ENCODE data around the gene CAMTA1. TPM values are rescaled to one million over a fixed set of nuclear protein-coding genes. Genes with fewer than 3 reads are reported as not detected.

Gene CAMTA1
- total RNA-seq, 1 donor from 2014 or later: 63.8 TPM

GRCh38 chr1:7404046-7404742, 618.9 kb downstream of the CAMTA1 start:
- Mint-ChIP-seq H3K4me3 (ENCODE audit: unreplicated experiment) (no peak overlapping the region), H3K27me3 (ENCODE audit: low read depth) (no peaks in the 10 kb centered on the region), H3K36me3 (ENCODE audit: low read depth) (peaks cover 6% of the 10 kb centered on the region), H3K27ac (ENCODE audit: unreplicated experiment) (no peak overlapping the region), H3K9me3 (ENCODE audit: low read depth) (peaks cover 14% of the 10 kb centered on the region), H3K4me1 (ENCODE audit: low read depth) (peaks cover 22% of the 10 kb centered on the region)
- DNase-seq (ENCODE audit: low spot score): peak; percentile 50
- TF ChIP-seq, protein P1, sequence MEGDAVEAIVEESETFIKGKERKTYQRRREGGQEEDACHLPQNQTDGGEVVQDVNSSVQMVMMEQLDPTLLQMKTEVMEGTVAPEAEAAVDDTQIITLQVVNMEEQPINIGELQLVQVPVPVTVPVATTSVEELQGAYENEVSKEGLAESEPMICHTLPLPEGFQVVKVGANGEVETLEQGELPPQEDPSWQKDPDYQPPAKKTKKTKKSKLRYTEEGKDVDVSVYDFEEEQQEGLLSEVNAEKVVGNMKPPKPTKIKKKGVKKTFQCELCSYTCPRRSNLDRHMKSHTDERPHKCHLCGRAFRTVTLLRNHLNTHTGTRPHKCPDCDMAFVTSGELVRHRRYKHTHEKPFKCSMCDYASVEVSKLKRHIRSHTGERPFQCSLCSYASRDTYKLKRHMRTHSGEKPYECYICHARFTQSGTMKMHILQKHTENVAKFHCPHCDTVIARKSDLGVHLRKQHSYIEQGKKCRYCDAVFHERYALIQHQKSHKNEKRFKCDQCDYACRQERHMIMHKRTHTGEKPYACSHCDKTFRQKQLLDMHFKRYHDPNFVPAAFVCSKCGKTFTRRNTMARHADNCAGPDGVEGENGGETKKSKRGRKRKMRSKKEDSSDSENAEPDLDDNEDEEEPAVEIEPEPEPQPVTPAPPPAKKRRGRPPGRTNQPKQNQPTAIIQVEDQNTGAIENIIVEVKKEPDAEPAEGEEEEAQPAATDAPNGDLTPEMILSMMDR (IDR thresholded peaks at IDR 0.05): no peak

GRCh38 chr1:7405844-7406500, 620.7 kb downstream of the CAMTA1 start:
- Mint-ChIP-seq H3K36me3 (ENCODE audit: low read depth) (no peaks in the 10 kb centered on the region), H3K4me3 (ENCODE audit: unreplicated experiment) (no peak overlapping the region), H3K27me3 (ENCODE audit: low read depth) (no peaks in the 10 kb centered on the region), H3K9me3 (ENCODE audit: low read depth) (no peaks in the 10 kb centered on the region), H3K4me1 (ENCODE audit: low read depth) (peaks cover 22% of the 10 kb centered on the region), H3K27ac (ENCODE audit: unreplicated experiment) (no peak overlapping the region)
- peak; percentile 56 for DNase-seq (ENCODE audit: low spot score)
- TF ChIP-seq, protein P1 (IDR thresholded peaks at IDR 0.05): no peak

GRCh38 chr1:7406641-7407543, 621.6 kb downstream of the CAMTA1 start:
- Mint-ChIP-seq H3K27ac (ENCODE audit: unreplicated experiment) (no peak overlapping the region), H3K27me3 (ENCODE audit: low read depth) (no peaks in the 10 kb centered on the region), H3K9me3 (ENCODE audit: low read depth) (no peaks in the 10 kb centered on the region), H3K4me1 (ENCODE audit: low read depth) (peaks cover 14% of the 10 kb centered on the region), H3K4me3 (ENCODE audit: unreplicated experiment) (no peak overlapping the region), H3K36me3 (ENCODE audit: low read depth) (no peaks in the 10 kb centered on the region)
- TF ChIP-seq, protein P1 (IDR thresholded peaks at IDR 0.05): no peak
- peak; percentile 58 for DNase-seq (ENCODE audit: low spot score)

DNA sequence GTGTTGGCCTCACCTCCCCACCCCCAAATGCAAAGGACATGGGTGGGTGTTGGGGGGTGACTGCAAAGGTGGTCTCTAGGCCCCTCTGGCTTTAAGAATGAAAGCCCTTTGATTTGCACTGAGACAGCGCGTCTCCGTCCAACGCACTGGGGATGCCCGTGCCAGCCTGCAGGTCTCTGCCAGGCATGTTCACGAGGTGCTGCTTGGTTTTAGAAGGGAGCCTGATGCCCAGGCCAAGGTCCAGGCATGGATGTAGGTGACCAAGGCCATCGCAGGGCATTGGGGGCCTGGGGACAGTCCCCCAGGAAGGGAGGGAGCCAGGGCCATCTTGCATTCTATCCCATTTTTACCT, 622.3 kb downstream of the CAMTA1 start:
- Mint-ChIP-seq H3K36me3 (ENCODE audit: low read depth) (no peaks in the 10 kb centered on the region), H3K27ac (ENCODE audit: unreplicated experiment) (no peak overlapping the region), H3K9me3 (ENCODE audit: low read depth) (no peaks in the 10 kb centered on the region), H3K4me1 (ENCODE audit: low read depth) (peaks cover 8% of the 10 kb centered on the region), H3K27me3 (ENCODE audit: low read depth) (no peaks in the 10 kb centered on the region), H3K4me3 (ENCODE audit: unreplicated experiment) (no peak overlapping the region)
- TF ChIP-seq, protein P1 (IDR thresholded peaks at IDR 0.05): no peak
- DNase-seq (ENCODE audit: low spot score): peak; percentile 21
